BLaER1 (cell line): ENCODE measurements around the gene KIR2DL1.
"Not testable (repeated sequence)": the region's sequence is repeated elsewhere in the genome, so short reads cannot be mapped to it uniquely, and the experiment has no call there.

ENCODE experiments used
- H3K27ac ChIP-seq: shearing (Covaris generic); formaldehyde crosslinking; 2 replicates; pipeline ENCODE4 v1.8.1; 2022
- H3K27me3 ChIP-seq: shearing (Covaris generic); formaldehyde crosslinking; 2 replicates; pipeline ENCODE4 v1.8.1; 2022
- H3K36me3 ChIP-seq: shearing (Covaris generic); formaldehyde crosslinking; 2 replicates; pipeline ENCODE4 v1.8.1; 2022
- H3K4me1 ChIP-seq: shearing (Covaris generic); formaldehyde crosslinking; 2 replicates; pipeline ENCODE4 v1.8.1; 2022
- H3K4me2 ChIP-seq: shearing (Covaris generic); formaldehyde crosslinking; 2 replicates; pipeline ENCODE4 v1.8.1; 2022
- H3K4me3 ChIP-seq: shearing (Covaris generic); formaldehyde crosslinking; 2 replicates; pipeline ENCODE4 v1.8.1; 2022
- H3K9ac ChIP-seq: shearing (Covaris generic); formaldehyde crosslinking; 2 replicates; pipeline ENCODE4 v1.8.1; 2022
- H3K9me3 ChIP-seq: shearing (Covaris generic); formaldehyde crosslinking; 2 replicates; pipeline ENCODE4 v1.8.1; 2022
- H4K20me1 ChIP-seq: shearing (Covaris generic); formaldehyde crosslinking; 2 replicates; pipeline ENCODE4 v1.8.1; 2022
- Cebpa-rat ChIP-seq: shearing (Covaris generic); IDR thresholded peaks from 2 replicates; pipeline ENCODE4 v1.8.1; 2022

The KIR2DL1 gene

GRCh38 chr19:54769646-54770045, at the start of gene KIR2DL1:
Gene KIR2DL1, plus strand, starts transcription at chr19:54769793. Its CDS starts 58 bp downstream, at chr19:54769851.
- not testable (repeated sequence) for H3K4me3 ChIP-seq, H3K4me2 ChIP-seq, H3K36me3 ChIP-seq, H3K4me1 ChIP-seq, H3K27ac ChIP-seq, H4K20me1 ChIP-seq, H3K9ac ChIP-seq, H3K27me3 ChIP-seq
- H3K9me3 ChIP-seq, result peaks cover 13% of the 10 kb centered on the region

DNA sequence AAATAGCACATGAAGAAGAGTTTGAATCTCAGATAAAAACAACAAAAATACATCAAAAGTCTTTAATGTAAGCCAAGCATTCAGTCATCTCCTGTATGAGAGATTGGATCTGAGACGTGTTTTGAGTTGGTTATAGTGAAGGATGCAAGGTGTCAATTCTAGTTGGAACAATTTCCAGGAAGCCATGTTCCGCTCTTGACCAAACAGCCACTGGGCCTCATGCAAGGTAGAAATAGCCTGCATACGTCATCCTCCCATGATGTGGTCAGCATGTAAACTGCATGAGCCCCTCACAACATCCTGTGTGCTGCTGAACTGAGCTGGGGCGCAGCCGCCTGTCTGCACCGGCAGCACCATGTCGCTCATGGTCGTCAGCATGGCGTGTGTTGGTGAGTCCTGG, 45.5 kb upstream of the KIR2DL1 start, which contains the start of gene KIR3DL3:
Gene KIR3DL3, plus strand, starts transcription at position 301 of the 400 bp plus-strand sequence. Its CDS starts 55 bp downstream, at position 356.
- Histone ChIP-seq H3K36me3 (no peaks in the 10 kb centered on the region), H3K27ac (no peak within 1 kb of the TSS), H3K9me3 (peaks cover 16% of the 10 kb centered on the region)

GRCh38 chr19:54724644-54725043, 44.9 kb upstream of the KIR2DL1 start:
- H3K9me3 ChIP-seq, result peaks cover 13% of the 10 kb centered on the region

More for the DNA sequence above, 45.5 kb upstream of the KIR2DL1 start, which contains the start of gene KIR3DL3:
- Histone ChIP-seq H3K4me3 (no peak within 1 kb of the TSS), H3K9ac (no peak within 1 kb of the TSS), H4K20me1 (no peaks in the 10 kb centered on the region), H3K4me2 (no peak within 1 kb of the TSS), H3K4me1 (no peaks in the 10 kb centered on the region), H3K27me3 (no peaks in the 10 kb centered on the region)
- no peak for TF ChIP-seq Cebpa-rat

DNA sequence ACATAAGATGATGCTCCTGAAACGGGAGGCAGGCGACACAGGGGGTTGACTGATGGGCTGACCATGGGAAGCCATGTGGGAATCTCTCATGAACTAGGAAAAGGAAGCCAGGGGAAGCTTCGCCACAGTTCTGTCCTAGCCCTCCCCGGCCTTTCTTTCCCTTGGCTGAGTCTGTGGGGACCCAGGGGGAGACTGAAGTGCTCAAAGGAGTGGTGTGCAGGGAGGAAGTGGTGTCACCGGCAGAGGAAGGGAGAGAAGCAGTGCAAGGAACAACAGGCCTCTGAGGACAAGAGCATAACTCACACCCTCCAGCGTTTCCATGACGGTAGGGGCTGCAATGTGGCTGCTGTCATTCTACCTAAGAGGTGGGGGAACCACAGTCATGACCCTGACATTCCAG, 44.3 kb upstream of the KIR2DL1 start:
- Histone ChIP-seq H3K27ac (no peak overlapping the region), H3K4me2 (no peak overlapping the region), H3K4me1 (no peaks in the 10 kb centered on the region), H3K36me3 (no peaks in the 10 kb centered on the region), H3K27me3 (no peaks in the 10 kb centered on the region), H3K4me3 (no peak overlapping the region), H3K9ac (no peak overlapping the region), H4K20me1 (no peaks in the 10 kb centered on the region), H3K9me3 (peaks cover 12% of the 10 kb centered on the region)
- TF ChIP-seq Cebpa-rat, result no peak

More at GRCh38 chr19:54724644-54725043, 44.9 kb upstream of the KIR2DL1 start:
- no peak for TF ChIP-seq Cebpa-rat
- no peak overlapping the region for H3K9ac ChIP-seq
- no peak overlapping the region for H3K4me3 ChIP-seq
- H3K4me1 ChIP-seq, result no peaks in the 10 kb centered on the region
- no peak overlapping the region for H3K4me2 ChIP-seq
- no peaks in the 10 kb centered on the region for H3K27me3 ChIP-seq
- H3K27ac ChIP-seq, result no peak overlapping the region
- H3K36me3 ChIP-seq, result no peaks in the 10 kb centered on the region
- no peaks in the 10 kb centered on the region for H4K20me1 ChIP-seq

DNA sequence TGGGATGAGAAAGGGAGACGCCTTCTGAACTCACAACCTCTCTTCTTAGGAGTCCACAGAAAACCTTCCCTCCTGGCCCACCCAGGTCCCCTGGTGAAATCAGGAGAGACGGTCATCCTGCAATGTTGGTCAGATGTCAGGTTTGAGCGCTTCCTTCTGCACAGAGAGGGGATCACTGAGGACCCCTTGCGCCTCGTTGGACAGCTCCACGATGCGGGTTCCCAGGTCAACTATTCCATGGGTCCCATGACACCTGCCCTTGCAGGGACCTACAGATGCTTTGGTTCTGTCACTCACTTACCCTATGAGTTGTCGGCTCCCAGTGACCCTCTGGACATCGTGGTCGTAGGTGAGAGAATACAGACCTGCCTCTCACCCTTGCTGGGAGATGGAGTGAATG, 42.0 kb upstream of the KIR2DL1 start:
- no peak overlapping the region for H3K4me3 ChIP-seq
- H3K27me3 ChIP-seq, result no peaks in the 10 kb centered on the region
- no peaks in the 10 kb centered on the region for H3K36me3 ChIP-seq
- H3K27ac ChIP-seq, result no peak overlapping the region
- no peak for TF ChIP-seq Cebpa-rat
- H3K4me1 ChIP-seq, result no peaks in the 10 kb centered on the region
- H3K4me2 ChIP-seq, result no peak overlapping the region
- H3K9me3 ChIP-seq, result no peaks in the 10 kb centered on the region
- H3K9ac ChIP-seq, result no peak overlapping the region
- H4K20me1 ChIP-seq, result no peaks in the 10 kb centered on the region

DNA sequence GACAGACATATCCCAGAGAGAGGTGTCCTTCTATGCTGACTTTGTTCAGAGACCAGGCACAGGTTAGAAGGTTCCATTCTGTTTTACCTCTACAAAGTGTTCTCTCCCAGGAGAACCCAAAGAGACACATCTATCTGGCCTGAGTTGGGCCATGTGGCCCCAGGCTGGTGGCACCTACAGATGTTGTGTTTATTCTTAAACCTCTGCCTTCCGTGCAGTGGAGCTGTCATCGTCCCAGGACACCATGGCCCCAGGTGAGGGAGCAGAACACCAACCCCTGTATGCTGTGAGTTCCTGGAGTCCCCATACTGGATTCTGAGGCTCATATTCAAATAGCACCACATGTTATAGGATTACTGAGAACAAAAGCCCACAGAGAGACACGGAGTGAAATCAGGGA, 41.4 kb upstream of the KIR2DL1 start:
- Histone ChIP-seq H3K9me3 (no peaks in the 10 kb centered on the region), H3K4me3 (no peak overlapping the region), H3K36me3 (no peaks in the 10 kb centered on the region), H3K9ac (no peak overlapping the region), H3K27me3 (no peaks in the 10 kb centered on the region), H3K4me1 (no peaks in the 10 kb centered on the region), H3K27ac (no peak overlapping the region), H4K20me1 (no peaks in the 10 kb centered on the region), H3K4me2 (no peak overlapping the region)
- no peak for TF ChIP-seq Cebpa-rat

- H3K9me3 ChIP-seq, result peaks cover 9% of the 10 kb centered on the region; the same call in 1 of the 2 replicates
- no peak overlapping the region for H3K4me2 ChIP-seq
- no peak overlapping the region for H3K9ac ChIP-seq
- no peaks in the 10 kb centered on the region for H3K27me3 ChIP-seq
- H4K20me1 ChIP-seq, result no peaks in the 10 kb centered on the region
- no peak overlapping the region for H3K4me3 ChIP-seq
- H3K27ac ChIP-seq, result no peak overlapping the region
- TF ChIP-seq Cebpa-rat, result no peak
- H3K36me3 ChIP-seq, result no peaks in the 10 kb centered on the region
- H3K4me1 ChIP-seq, result no peaks in the 10 kb centered on the region
Measured at GRCh38 chr19:54729416-54730188, 40.0 kb upstream of the KIR2DL1 start.

GRCh38 chr19:54731191-54731590, 38.4 kb upstream of the KIR2DL1 start:
- no peaks in the 10 kb centered on the region for H3K27me3 ChIP-seq
- no peak for TF ChIP-seq Cebpa-rat
- no peak overlapping the region for H3K4me2 ChIP-seq

DNA sequence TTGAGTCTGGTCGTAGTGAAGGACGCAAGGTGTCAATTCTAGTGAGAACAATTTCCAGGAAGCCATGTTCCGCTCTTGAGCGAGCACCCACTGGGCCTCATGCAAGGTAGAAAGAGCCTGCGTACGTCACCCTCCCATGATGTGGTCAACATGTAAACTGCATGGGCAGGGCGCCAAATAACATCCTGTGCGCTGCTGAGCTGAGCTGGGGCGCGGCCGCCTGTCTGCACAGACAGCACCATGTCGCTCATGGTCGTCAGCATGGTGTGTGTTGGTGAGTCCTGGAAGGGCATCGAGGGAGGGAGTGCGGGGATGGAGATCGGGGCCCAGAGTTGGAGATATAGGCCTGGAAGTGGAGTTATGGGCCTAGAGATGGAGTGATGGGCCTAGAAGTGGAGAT, 31.3 kb upstream of the KIR2DL1 start, which contains the start of gene KIR2DL3:
Gene KIR2DL3, plus strand, starts transcription at position 208 of the 400 bp plus-strand sequence. Its CDS starts 33 bp downstream, at position 241.
- not testable (repeated sequence) for H3K36me3 ChIP-seq, H3K27me3 ChIP-seq, H3K27ac ChIP-seq, H3K9ac ChIP-seq, H3K4me3 ChIP-seq, H4K20me1 ChIP-seq, H3K4me2 ChIP-seq, H3K4me1 ChIP-seq
- H3K9me3 ChIP-seq, result peaks cover 18% of the 10 kb centered on the region; the same call in 1 of the 2 replicates

More at GRCh38 chr19:54731191-54731590, 38.4 kb upstream of the KIR2DL1 start:
- Histone ChIP-seq H3K9ac (no peak overlapping the region), H3K27ac (no peak overlapping the region), H3K9me3 (peaks cover 14% of the 10 kb centered on the region; the same call in 1 of the 2 replicates), H3K4me3 (no peak overlapping the region), H4K20me1 (no peaks in the 10 kb centered on the region), H3K4me1 (no peaks in the 10 kb centered on the region), H3K36me3 (no peaks in the 10 kb centered on the region)

- H4K20me1 ChIP-seq, result no peaks in the 10 kb centered on the region
- no peak for TF ChIP-seq Cebpa-rat
- no peak overlapping the region for H3K27ac ChIP-seq
- no peaks in the 10 kb centered on the region for H3K36me3 ChIP-seq
- H3K9ac ChIP-seq, result no peak overlapping the region
- H3K4me2 ChIP-seq, result no peak overlapping the region
- H3K4me3 ChIP-seq, result no peak overlapping the region
- H3K4me1 ChIP-seq, result no peaks in the 10 kb centered on the region
- H3K27me3 ChIP-seq, result no peaks in the 10 kb centered on the region
- H3K9me3 ChIP-seq, result peaks cover 18% of the 10 kb centered on the region; the same call in 1 of the 2 replicates
Measured at GRCh38 chr19:54738715-54739114, 30.9 kb upstream of the KIR2DL1 start.
